NCI-H446 (cell line): ENCODE data around the gene ZDHHC3.
"Not testable (repeated sequence)": the region's sequence is repeated elsewhere in the genome, so short reads cannot be mapped to it uniquely, and the experiment has no call there.

Source experiments
- DNase-seq, 2 experiments: peaks; one replicate each; lab custom pipeline; 2025; lab: John Stamatoyannopoulos, UW

The ZDHHC3 gene

DNA sequence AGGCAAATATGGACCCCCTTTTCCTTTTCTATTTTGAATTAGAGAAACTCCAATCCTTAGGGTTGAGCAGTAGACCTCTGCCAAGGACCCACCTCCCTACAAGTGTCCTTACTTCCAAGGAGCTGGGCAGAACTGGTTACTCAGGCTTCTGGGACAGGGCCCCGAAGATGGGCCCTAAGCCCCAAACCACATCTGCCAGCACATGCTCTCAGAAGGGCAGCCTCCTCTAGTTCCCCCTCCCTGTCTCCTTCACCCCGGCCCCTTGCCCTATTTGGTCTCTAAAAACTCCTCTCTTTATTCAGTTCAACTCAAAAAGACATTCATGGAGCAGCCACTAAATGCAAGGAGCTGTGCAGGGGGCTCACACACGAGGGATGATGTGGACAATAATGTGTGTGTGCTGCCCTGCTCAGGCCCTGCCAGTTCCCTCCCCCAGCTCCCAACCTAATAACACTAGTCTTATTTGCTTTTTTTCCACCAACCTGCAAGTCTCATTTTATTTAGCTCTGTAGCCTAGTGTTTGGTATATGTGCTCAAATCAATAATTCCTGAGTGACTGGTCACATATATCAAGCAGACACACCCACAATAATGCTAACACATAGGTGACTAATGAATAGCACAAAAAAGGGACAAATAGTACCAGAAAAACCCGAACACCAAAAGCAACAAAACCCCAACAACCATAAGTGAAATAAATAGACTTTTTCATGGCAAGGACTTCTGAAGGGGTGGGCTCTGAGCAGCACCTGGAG, 12.2 kb downstream of the ZDHHC3 start:
- no peak for DNase-seq

DNA sequence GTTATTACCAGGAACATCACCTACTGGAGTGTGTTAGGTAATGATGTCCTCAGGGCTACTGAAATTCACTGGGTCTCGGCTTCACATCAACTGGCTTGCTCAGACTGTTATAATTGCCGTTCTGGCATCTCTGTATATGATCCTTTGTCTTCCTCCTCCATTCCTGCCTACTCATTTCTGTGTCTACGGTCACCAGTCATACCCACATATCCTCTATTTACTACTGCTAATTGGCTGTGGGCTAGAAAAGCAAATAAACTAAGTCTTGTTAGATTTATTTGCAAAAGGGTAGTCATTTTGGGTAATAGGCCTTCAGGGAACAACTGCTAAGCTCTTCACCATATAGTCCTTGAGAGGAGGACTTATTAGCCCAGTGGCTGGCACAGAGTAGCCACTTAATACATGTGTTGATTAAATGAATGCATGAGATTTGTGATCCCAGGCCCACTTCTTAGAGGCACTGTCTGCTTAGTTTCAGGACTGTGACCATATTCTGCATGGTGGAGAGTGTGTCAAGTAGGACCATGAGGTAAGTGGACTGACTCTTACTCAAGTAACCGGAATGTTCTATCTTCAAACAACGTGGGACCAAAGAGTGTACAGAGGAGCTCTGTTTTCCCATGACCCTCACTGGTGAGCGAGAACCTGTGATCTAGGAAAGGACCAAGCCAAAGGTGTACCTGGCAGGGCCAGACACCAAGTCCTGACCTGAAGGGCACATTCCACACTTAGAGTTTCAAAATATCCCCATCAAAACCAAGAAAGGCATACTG, 13.2 kb downstream of the ZDHHC3 start:
- no peak for DNase-seq

DNA sequence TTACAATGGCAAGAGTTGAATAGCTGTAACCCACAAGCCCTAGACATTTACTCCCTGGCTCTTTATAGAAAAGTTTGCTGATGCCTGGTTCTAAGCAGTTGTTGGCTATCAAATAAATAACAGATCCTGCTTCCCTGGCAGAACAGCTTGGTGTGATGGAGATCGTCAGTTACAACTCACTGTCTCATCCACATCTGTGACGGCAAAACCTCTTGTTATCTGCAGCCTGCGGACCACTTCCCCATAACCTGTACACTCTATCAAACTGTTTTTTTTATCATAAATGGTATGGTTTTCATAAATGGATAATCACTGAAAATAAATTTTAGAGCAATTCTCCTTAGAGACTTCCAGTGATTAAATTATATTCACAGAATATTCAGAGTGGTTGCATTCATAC, 14.1 kb downstream of the ZDHHC3 start:
- DNase-seq: no peak

DNA sequence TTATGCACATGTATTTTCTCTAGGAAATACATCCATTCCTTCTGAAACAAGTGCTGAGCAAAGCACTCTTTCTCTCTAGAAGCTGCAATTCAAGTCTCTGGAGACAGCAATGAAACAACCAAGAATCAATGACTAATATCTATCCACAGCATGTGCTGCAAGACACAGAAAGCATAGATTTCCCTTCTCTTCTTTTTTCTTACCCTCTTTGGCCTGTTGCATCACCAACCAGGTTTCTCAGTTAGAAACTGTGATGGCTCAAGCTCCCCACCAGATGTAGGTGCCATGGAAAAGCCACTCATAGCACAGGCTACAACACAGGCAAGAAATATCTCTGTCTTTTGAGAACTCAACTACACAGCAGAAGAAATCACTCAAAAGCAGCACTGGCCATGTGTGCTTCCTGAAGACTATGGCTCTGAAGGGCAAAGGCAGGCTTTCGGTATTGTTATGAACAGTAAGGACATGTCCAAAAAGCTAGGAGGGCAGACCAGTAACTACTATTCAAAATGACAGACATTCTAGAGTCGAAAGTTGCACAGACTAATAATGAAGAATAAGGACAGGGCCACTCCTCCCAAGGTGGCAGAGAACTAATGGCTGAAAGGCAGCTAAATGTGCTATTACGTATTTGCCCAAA, 15.5 kb downstream of the ZDHHC3 start:
- no peak for DNase-seq

DNA sequence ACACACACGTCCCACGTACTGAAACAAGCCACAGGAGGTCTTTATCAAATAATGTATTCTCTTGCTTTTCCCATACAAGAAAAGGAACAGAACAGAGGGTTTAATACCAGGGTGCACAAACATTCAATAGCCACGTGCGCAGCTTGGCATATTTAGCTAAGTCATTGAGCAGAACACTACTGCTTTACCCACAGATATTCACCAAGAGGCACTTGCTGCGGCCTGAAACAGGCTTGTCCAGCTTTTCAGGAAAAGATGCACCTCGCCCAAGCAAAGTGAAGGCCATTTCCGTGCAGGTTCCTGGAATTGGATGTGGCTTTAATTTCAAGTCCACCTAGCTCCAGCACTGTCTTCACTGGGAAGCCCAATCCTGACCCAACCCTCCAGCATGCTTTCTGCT, 17.6 kb downstream of the ZDHHC3 start:
- DNase-seq: no peak

DNA sequence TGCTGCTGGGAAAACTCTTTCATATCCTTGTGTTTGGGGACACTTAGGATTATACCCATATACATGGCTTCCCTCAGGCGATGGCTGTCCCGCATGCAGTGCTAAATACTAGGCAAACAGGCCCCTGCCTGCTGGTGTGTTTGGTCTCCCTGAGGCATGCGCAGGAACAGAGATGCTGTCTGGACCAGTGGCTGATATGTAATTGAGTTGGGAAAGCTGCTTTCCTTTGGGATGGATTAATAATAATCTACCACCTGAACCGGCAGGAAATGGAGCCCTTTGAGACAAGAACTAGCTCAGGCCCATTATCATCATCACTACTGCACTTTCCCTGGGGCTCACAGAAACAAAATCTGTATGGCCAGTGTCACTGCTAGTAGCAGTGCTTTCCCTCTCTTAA, 18.0 kb downstream of the ZDHHC3 start:
- DNase-seq: no peak

DNA sequence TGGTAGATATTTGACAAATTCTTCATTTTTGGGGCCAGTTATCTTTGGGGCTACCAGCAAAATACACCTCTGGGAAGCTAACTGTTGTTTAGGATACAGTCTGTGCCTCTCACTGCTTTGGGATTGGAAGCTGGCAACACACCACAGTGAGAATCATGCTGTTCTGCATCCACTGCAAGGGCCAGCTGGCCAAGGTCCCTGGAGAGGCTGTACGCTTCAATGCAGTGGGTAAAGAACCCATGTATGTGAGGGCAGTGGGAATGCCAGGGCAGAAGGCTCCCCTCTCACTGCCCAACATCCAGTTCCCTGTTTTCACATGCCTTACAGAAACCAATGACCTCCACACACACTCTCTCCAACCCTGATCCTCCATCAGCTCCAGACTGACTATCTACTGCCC, 20.1 kb downstream of the ZDHHC3 start:
- peak in 1 of 2 experiments; percentile 1 for DNase-seq

DNA sequence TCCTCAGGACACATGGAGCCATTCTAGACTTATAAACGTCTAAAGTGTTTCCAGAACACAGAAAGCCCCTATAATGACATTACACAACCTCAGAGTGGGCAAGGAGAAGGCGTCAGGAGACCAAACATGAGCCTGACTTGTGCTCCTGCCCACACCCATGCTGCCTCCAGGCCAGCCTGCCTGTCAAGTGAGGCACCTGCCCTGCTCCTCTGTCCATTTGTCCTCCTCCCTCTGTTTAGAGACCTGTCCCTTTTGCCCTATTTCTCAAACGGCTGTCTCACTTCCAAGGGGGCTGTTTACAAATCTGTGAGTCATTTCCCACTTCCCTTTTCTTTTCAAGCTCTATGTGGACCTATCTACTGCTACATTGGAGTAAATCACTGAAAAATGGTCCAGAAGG, 21.0 kb downstream of the ZDHHC3 start:
- DNase-seq: no peak

DNA sequence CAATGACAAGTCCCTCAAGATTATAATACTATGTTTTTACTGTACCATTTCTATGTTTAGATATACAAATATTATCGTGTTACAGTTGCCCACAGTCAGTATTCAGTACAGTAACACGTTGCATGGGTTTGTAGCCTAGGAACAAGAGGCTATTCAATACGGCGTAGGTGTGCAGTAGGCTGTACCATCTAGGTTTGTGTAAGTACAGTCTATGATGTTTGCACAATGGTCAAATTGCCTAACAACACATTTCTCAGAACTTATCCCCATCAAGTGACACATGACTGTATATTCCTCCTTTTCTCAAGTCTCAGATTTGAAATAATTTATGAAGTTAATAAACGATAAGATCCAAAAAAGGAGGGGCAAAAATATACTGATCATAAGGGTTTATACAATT, 21.7 kb downstream of the ZDHHC3 start:
- DNase-seq: no peak

DNA sequence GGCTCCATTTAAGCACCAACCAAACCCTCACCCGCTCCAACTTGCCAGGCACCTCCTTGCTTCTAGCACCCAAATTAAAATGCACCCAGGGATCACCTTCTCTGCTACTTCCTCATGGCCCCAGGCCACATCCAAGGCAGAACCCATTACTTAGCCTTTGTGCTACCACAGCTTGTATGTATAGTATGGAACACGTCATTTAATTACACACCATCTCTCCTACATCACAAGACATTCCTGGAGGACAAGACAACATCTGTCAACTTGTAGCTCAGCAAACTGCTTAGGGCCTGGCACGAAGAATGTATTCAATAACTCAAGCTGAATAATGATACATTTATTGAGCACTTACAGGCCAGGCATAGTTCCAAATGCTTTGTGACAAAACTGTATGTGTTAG, 23.3 kb downstream of the ZDHHC3 start:
- no peak for DNase-seq

DNA sequence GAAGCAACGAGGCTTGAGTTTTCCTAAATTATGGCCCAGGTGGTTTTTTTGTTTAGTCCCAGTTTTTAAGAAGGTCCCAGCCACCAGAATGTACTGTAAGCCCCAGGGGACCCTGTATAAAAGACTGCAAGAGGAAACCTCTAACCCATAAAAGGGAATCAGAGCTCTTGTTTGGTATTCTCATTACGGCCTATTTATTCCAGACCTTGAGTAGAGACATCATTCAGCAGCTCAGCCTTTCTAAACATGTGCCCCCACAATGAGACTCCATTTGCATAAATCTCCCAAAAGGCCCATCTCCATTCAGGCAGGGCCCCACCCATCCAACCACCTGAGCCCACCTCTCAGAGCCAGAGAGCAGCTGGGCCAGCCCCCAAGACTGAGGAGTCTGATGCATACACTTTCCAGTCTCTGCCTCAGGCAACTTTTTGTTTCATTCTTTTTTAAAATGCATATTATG, 25.7 kb downstream of the ZDHHC3 start:
- no peak for DNase-seq

DNA sequence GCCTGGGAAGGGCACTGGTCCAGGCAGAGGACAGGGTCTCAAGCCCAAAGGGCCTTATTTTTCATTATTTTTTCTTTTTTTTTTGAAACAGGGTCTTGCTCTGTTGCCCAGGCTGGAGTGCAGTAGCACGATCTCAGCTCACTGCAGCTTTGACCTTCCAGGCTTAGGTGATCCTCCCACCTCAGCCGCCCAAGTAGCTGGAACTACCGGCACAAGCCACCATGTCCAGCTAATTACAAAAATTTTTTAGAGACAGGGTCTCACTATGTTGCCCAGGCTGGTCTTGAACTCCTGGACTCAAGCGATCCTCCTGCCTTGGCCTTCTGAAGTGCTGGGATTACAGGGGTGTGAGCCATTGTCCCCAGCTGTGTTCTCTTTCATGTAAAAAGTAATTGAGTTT, 26.2 kb downstream of the ZDHHC3 start:
- not testable (repeated sequence) for DNase-seq

DNA sequence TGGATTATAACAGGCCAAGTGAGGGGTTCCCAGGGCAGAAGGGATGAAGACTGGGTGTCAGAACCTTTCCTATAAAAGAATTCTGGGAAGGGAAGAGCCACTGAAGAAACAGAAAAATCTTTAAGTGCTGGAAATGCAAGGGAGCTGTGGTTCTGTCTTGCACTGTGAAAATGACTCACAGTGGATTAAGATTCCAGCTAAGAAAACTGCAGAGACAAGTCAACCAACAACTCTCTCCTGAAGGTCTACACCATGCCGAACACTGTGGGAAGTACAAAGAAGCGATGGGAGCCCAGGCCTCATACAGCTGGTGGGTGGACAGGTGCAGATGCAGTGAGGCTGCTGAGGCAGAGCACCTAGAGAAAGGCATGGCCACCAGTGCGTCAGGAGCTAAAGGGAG, 27.7 kb downstream of the ZDHHC3 start:
- DNase-seq: no peak

DNA sequence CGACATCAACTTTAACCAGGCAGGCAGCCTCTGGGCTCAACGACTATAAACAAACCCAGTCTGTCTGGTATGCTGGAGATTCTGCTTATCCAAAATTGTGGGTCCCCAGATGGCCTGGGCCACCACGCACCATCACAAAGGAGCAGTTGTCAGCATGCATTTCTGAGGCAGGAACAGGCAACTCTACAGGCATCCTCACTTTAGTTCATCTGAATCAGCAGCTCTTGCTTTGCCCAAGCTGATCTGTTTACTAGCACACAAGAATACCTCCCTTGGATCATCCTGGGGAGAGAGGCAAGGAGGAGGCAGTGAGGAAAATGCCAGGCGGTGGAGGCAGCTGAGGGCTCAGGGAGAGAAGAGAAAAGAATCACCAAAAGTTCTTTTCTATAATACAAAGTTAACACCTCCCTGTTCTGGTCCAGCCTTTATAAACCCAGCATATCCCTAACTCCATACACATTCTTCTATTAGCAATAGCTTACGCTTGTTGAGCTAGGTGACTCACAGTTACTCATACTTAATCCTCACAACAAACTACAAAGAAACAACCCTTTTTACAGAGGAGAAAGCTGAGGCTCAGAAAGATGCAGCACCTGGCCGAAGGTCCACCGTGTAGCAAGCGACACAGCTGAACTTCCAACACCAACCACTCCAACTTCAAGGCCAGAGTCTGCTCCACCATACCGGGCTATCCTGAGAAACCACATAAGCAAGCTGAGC, 33.6 kb downstream of the ZDHHC3 start:
- no peak for DNase-seq

DNA sequence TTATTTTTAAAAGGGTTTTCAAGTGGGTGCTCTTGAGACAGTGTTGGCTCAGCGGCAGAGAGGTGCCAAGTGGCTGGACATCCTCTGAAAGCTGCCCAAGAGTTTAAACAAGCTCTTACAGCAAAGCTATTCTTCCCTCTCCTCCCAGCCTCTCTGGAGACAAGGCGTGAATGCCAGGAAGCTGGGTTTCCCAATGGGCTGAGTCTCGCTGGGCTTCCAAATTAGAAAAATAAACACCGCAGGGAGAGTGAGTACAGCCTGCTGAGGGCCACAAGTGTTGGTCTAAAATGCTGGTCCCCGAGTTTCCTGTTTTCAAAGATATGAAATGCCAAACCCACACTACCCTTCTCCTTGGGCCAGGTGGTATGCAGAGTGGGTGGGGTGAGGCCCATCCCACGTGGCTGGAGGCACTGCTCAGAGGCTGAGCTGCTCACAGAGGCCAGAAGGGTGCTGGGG, 36.4 kb downstream of the ZDHHC3 start:
- DNase-seq: no peak

DNA sequence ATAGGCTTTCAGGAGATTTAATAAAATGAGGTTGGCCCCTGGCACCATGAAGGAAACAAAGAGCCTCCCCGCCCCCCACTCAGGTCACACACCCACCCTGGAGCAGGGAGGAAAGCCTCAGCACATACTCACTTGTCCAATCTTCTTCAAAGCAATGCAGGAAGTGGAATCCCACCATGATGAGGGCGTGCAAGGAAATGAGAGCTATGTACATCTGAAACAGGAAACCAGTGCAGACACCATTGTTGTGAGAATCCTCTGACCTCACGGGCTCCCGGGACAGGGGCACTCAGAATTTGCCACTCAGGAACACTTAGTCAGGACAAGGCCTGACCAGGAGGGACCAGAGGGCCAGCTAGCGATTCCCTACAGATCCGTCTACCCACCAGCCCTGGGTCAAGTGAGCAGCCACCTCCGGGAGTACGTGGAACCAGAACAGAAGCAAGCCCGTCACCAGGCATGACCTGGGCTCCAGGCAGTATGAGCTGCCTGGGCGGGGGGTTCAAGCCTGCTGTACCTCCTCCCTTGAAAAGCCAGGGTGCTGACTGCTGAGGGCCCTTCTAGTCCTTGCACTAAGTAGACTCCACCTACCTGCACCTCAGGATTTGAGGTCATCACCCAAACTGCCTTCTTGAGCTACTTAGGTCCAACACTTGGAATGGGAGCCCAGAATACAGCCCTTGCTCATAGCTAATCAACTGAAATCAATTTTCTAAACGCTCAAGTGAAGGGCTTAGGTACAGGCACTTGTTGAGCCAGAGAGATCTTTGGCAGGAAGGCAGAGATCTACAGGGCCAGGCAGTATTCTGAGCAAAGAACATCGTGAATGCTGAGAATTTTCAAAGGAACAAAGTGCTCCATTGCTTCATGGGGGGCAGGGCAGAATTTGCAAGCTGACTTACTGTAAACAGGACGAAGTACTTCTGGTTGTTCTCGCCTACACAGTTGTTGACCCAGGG, 42.7 kb downstream of the ZDHHC3 start:
- no peak for DNase-seq

DNA sequence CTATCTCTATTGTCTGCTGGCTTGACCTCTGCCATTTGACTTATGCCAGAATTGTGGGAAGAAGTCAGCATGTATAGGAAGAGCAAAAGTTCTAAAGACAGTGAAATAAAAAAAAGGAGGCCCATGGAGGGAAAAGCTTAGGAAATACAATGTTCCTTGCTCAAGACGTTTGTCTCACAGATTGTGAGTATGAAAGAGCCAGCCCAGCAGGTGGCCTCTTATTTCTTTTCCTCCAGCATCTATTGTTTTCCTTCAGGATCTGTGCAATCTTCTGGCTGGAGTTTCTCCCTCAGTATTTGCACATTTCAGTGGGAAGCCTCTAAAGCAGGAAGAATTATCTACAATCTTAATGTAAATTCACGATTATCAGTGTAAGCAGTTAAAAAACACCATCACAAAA, 43.7 kb downstream of the ZDHHC3 start:
- DNase-seq: no peak

DNA sequence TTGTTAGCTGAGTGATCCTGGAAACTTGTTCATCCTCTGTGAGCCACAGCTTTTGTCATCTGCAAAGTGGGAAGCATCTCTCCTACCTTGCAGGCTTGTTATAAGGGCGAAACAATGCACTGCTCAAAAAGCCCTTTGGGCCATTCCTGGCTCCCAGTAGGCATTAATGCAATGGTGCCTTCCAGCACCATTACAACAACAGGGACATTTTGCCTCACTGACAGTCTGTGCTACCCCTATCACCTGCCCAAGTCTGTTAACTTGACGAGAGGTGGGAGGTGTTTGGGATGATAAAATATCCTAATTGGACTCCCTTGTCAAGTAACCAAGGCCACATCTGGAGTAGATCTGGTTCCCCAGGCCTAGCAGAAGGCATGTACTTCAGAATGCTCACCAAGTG, 44.2 kb downstream of the ZDHHC3 start:
- DNase-seq: no peak

DNA sequence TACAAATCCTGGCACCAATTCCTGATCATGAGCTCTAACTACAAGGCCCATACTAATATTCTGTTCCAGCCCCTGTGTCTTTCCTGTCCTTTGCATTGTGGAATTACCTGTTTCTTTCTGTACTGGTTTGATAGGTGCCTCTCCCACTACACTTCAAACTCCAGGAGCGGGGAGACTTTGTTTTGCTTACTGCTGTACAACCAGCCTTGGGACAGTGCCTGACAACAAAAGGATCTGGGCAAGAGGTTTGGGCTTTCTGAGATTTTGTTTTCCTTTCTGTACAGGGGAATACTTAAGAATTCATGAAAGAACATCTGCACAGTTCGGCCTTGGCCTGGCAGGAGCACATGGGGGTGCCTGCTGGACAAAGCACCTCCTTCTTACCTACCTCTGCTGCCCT, 45.1 kb downstream of the ZDHHC3 start:
- no peak for DNase-seq

DNA sequence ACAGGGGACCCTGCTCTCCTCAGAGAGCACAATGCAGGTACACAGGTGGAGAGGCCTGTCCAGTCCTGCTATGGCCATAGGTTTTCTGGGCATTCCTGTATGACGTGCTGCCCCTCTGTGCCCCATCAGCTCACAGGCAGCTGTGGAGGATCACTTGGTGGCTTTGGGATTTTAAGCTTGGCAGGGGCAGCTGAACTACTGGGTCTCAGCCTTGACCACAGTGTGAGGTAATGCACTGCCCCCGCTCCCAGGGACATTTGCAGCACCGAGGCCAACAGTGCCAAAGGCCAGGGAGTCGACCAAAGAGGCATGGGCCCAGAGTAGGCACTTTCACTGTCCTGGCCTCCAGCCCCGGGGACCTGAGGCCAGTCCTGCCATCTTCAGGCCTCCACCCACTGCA, 46.2 kb downstream of the ZDHHC3 start:
- no peak for DNase-seq

DNA sequence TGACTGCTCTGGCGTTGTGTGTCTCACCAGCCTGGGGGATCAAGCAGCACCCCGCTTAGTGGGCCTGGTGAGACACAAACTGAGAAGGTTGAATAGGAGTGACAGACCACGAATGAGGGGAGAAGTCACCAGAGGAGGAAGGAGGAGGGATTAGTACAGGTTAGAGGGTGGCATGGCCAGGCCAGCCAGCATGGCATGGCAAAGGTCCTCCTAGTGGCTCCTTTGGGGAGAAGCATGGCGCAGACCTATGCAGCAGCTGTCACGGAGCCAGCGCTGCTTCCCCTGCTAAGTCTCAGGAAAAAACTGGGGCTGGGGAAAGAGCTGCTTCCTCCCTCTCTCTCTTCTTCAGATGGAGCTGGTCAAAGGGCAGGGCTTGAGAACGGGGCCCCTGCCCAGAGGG, 48.6 kb downstream of the ZDHHC3 start:
- no peak for DNase-seq
